Measurements from ENCODE around the gene RNF7. TPM values are rescaled to one million over a fixed set of nuclear protein-coding genes. Genes with fewer than 3 reads are reported as not detected.
"Not testable (repeated sequence)": the region's sequence is repeated elsewhere in the genome, so short reads cannot be mapped to it uniquely, and the experiment has no call there.

Gene RNF7
- polyA plus RNA-seq, 3 donors, result 92.2 to 206 (median 187) TPM

DNA sequence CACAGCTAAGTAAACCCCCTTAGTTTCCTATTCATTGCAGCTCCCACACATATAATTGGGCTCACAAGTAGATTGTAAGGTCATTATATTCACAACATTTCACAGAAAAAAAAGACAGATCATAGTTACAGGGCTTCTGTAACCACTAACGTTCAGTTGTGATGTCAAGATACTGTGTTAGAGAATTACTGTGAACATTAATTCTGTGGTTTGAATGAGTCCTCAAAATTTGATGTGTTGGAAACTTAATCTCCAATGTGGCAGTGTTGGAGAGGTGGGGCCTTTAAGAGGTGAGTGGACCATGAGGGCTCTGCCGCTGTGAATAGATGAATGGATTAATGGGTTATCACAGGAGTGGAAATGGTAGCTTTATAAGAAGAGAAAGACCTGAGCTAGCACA, 46.4 kb downstream of the RNF7 start:
- Histone ChIP-seq H3K27ac (ENCODE audit: low read depth in 1 of 2, low read length in 2 of 2) (no peak overlapping the region), H4K20me1 (ENCODE audit: insufficient read depth, low read length) (no peaks in the 10 kb centered on the region), H3K4me3 (replicated peaks in 1 of 3; ENCODE audit: low read depth in 2 of 3, low read length in 3 of 3) (no peak overlapping the region), H3K9me3 (replicated peaks in 1 of 2; ENCODE audit: control insufficient read depth in 1 of 2, insufficient read depth in 1 of 2, low read length in 2 of 2) (no peaks in the 10 kb centered on the region), H3K9ac (ENCODE audit: insufficient read depth, low read length, poor library complexity, severe bottlenecking) (no peak overlapping the region), H3K4me2 (replicated peaks; ENCODE audit: extremely low read depth, low read length, poor library complexity, severe bottlenecking) (no peak overlapping the region), H3K36me3 (replicated peaks in 1 of 2; ENCODE audit: control insufficient read depth in 1 of 2, insufficient read depth in 2 of 2, low read length in 2 of 2) (no peaks in the 10 kb centered on the region), H2AFZ (ENCODE audit: insufficient read depth, low read depth, low read length, poor library complexity, severe bottlenecking) (no peak overlapping the region), H3K79me2 (ENCODE audit: insufficient read depth, low read length) (no peaks in the 10 kb centered on the region), H3K27me3 (ENCODE audit: control insufficient read depth in 2 of 2, insufficient read depth in 2 of 2, low read length in 2 of 2) (no peaks in the 10 kb centered on the region), H3K4me1 (ENCODE audit: control insufficient read depth in 1 of 2, insufficient read depth in 2 of 2, low read length in 2 of 2) (no peaks in the 10 kb centered on the region)
- peaks cover under 1 to 4% (median 2%) of the 10 kb centered on the region in 7 donors for H3K9me3 Mint-ChIP-seq
- H3K27me3 Mint-ChIP-seq (ENCODE audit: low read depth in 3 of 3), result peaks cover 0 to 1% (median 0%) of the 10 kb centered on the region in 3 donors
- H3K4me3 Mint-ChIP-seq, result no peak overlapping the region
- no peaks in the 10 kb centered on the region for H3K36me3 Mint-ChIP-seq
- no peak overlapping the region for H3K27ac Mint-ChIP-seq
- intact Hi-C loops (cut with micrococcal nuclease), result no loop called here
- WGBS (ENCODE audit: insufficient coverage), result 29% methylated on average over 1 of the region's 2 CpGs
- no peak for DNase-seq
- H3K4me1 Mint-ChIP-seq, result peaks cover 7% of the 10 kb centered on the region
- no peak for TF ChIP-seq CTCF (IDR thresholded peaks at IDR 0.05)

- peak overlapping the region; percentile 13 for H3K4me2 ChIP-seq (replicated peaks; ENCODE audit: extremely low read depth, low read length, poor library complexity, severe bottlenecking)
- H3K4me3 ChIP-seq (replicated peaks in 1 of 3; ENCODE audit: low read depth in 2 of 3, low read length in 3 of 3), result no peak overlapping the region
- Mint-ChIP-seq H3K4me3 (no peak overlapping the region), H3K27me3 (ENCODE audit: low read depth in 3 of 3) (peaks cover 0 to 2% (median 1%) of the 10 kb centered on the region in 3 donors), H3K4me1 (peaks cover 7% of the 10 kb centered on the region), H3K36me3 (no peaks in the 10 kb centered on the region), H3K9me3 (peaks cover 0 to 4% (median 3%) of the 10 kb centered on the region in 7 donors), H3K27ac (peak overlapping the region in 6 of 7 donors; percentile 1 to 86 (median 56))
- no peaks in the 10 kb centered on the region for H4K20me1 ChIP-seq (ENCODE audit: insufficient read depth, low read length)
- peak overlapping the region in 1 of 2 donors; percentile 48 for H3K27ac ChIP-seq (ENCODE audit: low read depth in 1 of 2, low read length in 2 of 2)
- WGBS (ENCODE audit: insufficient coverage), result no CpG with 5 or more reads among the region's 4 CpGs
- no peaks in the 10 kb centered on the region for H3K4me1 ChIP-seq (ENCODE audit: control insufficient read depth in 1 of 2, insufficient read depth in 2 of 2, low read length in 2 of 2)
- intact Hi-C loops (cut with micrococcal nuclease), result no loop called here
- H3K79me2 ChIP-seq (ENCODE audit: insufficient read depth, low read length), result no peaks in the 10 kb centered on the region
- no peaks in the 10 kb centered on the region for H3K9me3 ChIP-seq (replicated peaks in 1 of 2; ENCODE audit: control insufficient read depth in 1 of 2, insufficient read depth in 1 of 2, low read length in 2 of 2)
- DNase-seq, result peak in 1 of 3 donors; percentile 9
- peak overlapping the region; percentile 59 for H2AFZ ChIP-seq (ENCODE audit: insufficient read depth, low read depth, low read length, poor library complexity, severe bottlenecking)
- TF ChIP-seq CTCF (IDR thresholded peaks at IDR 0.05), result no peak
- H3K9ac ChIP-seq (ENCODE audit: insufficient read depth, low read length, poor library complexity, severe bottlenecking), result no peak overlapping the region
- no peaks in the 10 kb centered on the region for H3K36me3 ChIP-seq (replicated peaks in 1 of 2; ENCODE audit: control insufficient read depth in 1 of 2, insufficient read depth in 2 of 2, low read length in 2 of 2)
- H3K27me3 ChIP-seq (ENCODE audit: control insufficient read depth in 2 of 2, insufficient read depth in 2 of 2, low read length in 2 of 2), result no peaks in the 10 kb centered on the region
Measured at GRCh38 chr3:141788149-141788548, 50.1 kb downstream of the RNF7 start.

DNA sequence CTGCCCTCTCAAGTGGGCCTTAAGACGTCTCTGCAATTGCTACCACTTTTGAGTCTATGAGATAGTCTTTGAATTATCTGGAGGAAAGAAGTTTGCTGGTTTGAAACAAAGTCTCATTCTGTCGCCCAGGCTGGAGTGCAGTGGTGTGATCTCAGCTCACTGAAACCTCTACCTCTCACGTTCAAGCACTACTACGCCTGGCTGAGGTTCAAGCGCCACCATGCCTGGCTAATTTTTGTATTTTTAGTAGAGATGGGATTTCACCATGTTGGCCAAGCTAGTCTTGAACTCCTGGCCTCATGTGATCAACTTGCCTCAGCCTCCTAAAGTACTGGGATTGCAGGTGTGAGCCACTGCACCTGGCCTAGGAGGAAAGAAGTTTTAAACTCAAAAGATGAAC, 50.7 kb downstream of the RNF7 start:
- DNase-seq; H3K4me1 ChIP-seq (ENCODE audit: control insufficient read depth in 1 of 2, insufficient read depth in 2 of 2, low read length in 2 of 2); H3K9ac ChIP-seq (ENCODE audit: insufficient read depth, low read length, poor library complexity, severe bottlenecking); H3K9me3 Mint-ChIP-seq; intact Hi-C loops (cut with micrococcal nuclease); H2AFZ ChIP-seq (ENCODE audit: insufficient read depth, low read depth, low read length, poor library complexity, severe bottlenecking); H3K79me2 ChIP-seq (ENCODE audit: insufficient read depth, low read length); H3K4me2 ChIP-seq (replicated peaks; ENCODE audit: extremely low read depth, low read length, poor library complexity, severe bottlenecking); H3K36me3 ChIP-seq (replicated peaks in 1 of 2; ENCODE audit: control insufficient read depth in 1 of 2, insufficient read depth in 2 of 2, low read length in 2 of 2); H3K4me3 ChIP-seq (replicated peaks in 1 of 3; ENCODE audit: low read depth in 2 of 3, low read length in 3 of 3); H3K9me3 ChIP-seq (replicated peaks in 1 of 2; ENCODE audit: control insufficient read depth in 1 of 2, insufficient read depth in 1 of 2, low read length in 2 of 2); H3K4me1 Mint-ChIP-seq; H3K36me3 Mint-ChIP-seq; H3K4me3 Mint-ChIP-seq; H3K27ac ChIP-seq (ENCODE audit: low read depth in 1 of 2, low read length in 2 of 2); H3K27ac Mint-ChIP-seq; H4K20me1 ChIP-seq (ENCODE audit: insufficient read depth, low read length); H3K27me3 ChIP-seq (ENCODE audit: control insufficient read depth in 2 of 2, insufficient read depth in 2 of 2, low read length in 2 of 2); H3K27me3 Mint-ChIP-seq (ENCODE audit: low read depth in 3 of 3): not testable (repeated sequence)
- no CpG with 5 or more reads among the region's 5 CpGs for WGBS (ENCODE audit: insufficient coverage)

All from CD14-positive monocyte (primary cell).